ENCODE results near the gene FGF14.

GRCh38 chr13:102191951-102192502, 209.8 kb downstream of the FGF14 start:
- TF ChIP-seq, protein P1, sequence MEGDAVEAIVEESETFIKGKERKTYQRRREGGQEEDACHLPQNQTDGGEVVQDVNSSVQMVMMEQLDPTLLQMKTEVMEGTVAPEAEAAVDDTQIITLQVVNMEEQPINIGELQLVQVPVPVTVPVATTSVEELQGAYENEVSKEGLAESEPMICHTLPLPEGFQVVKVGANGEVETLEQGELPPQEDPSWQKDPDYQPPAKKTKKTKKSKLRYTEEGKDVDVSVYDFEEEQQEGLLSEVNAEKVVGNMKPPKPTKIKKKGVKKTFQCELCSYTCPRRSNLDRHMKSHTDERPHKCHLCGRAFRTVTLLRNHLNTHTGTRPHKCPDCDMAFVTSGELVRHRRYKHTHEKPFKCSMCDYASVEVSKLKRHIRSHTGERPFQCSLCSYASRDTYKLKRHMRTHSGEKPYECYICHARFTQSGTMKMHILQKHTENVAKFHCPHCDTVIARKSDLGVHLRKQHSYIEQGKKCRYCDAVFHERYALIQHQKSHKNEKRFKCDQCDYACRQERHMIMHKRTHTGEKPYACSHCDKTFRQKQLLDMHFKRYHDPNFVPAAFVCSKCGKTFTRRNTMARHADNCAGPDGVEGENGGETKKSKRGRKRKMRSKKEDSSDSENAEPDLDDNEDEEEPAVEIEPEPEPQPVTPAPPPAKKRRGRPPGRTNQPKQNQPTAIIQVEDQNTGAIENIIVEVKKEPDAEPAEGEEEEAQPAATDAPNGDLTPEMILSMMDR (IDR thresholded peaks at IDR 0.05; ENCODE audit: low read depth, low read length, poor library complexity, severe bottlenecking): no peak
- no peak for TF ChIP-seq EZH2phosphoT487 (IDR thresholded peaks at IDR 0.05; ENCODE audit: borderline replicate concordance, low read length)

Measured in DOHH2 (cell line).